Measurements from ENCODE around the gene KLHL30.

- TF ChIP-seq GATA2 (IDR thresholded peaks at IDR 0.05; ENCODE audit: low read depth, low read length) (no peak), GATA3 (IDR thresholded peaks at IDR 0.05; ENCODE audit: low read depth, low read length) (no peak)
Measured at GRCh38 chr2:238146884-238147544, 8.5 kb downstream of the KLHL30 start.

Measured in SH-SY5Y (cell line).